GM12878 (cell line): ENCODE results near the gene ERC2. TPM values are rescaled to one million over a fixed set of nuclear protein-coding genes. Genes with fewer than 3 reads are reported as not detected.

Experiments used
- ATAC-seq: fragments of 200-7000 bp; cut with Tn5 transposase; 3 replicates; pipeline ENCODE4 v1.9.1; 2020; ENCODE audit warnings: mild to moderate bottlenecking, moderate library complexity
- BruUV-seq: library from RNA; stranded (reverse); fragments of 400-500 nt; replicated peaks from 2 replicates; lab custom pipeline; 2021; lab: Mats Ljungman, UMichigan
- CTCF ChIA-PET: fragments of 300-600 bp; sonication (Branson Sonifier 250); formaldehyde crosslinking; extraction: SDS; loops from one replicate; lab custom pipeline; 2021; ENCODE audit warnings: inconsistent platforms; lab: Yijun Ruan, JAX
- POLR2A ChIA-PET: fragments of 350-600 bp; formaldehyde crosslinking; extraction: SDS; loops from one replicate; lab custom pipeline; 2021; ENCODE audit warnings: inconsistent platforms; lab: Charles Lee
- RAD21 ChIA-PET: fragments of 300-600 bp; sonication (Branson Sonifier 250); formaldehyde crosslinking; loops from one replicate; lab custom pipeline; 2023; ENCODE audit warnings: antibody characterized with exemption; ENCODE audit not compliant: unreplicated experiment; lab: Charles Lee
- SMC1A ChIA-PET: fragments of 300-600 bp; sonication (Branson Sonifier 250); formaldehyde crosslinking; loops from one replicate; lab custom pipeline; 2023; ENCODE audit not compliant: unreplicated experiment, uncharacterized antibody; lab: Charles Lee
- DNase-seq: peaks from one replicate; pipeline ENCODE4 v3.0.0-alpha.2; 2011; ENCODE audit warnings: low read depth, low spot score
- FAIRE-seq: peaks from 3 replicates; lab custom pipeline; 2011; peaks lifted over from hg19 to GRCh38; lab: Jason Lieb, UNC
- H2AFZ ChIP-seq: 2 replicates; pipeline ENCODE4 v1.6.0; 2011; ENCODE audit warnings: low read depth, low read length, control low read depth; ENCODE audit not compliant: control insufficient read depth
- H3K27ac ChIP-seq: 2 replicates; pipeline ENCODE4 v1.5.1; 2011; ENCODE audit warnings: control low read depth; ENCODE audit not compliant: control insufficient read depth, insufficient read depth
- H3K27me3 ChIP-seq, 2 experiments: replicated peaks in 1 of 2; 2 replicates each; pipeline versions ENCODE4 v1.6.0 to v1.6.1; 2011; ENCODE audit warnings: low read length in 1 of 2; ENCODE audit not compliant: control insufficient read depth in 2 of 2, insufficient read depth in 2 of 2
- H3K36me3 ChIP-seq, 2 experiments: 2 replicates each; pipeline ENCODE4 v1.5.1; 2011; ENCODE audit warnings: low read length in 1 of 2; ENCODE audit not compliant: control insufficient read depth in 2 of 2, insufficient read depth in 2 of 2
- H3K4me1 ChIP-seq: 2 replicates; pipeline ENCODE4 v1.6.1; 2011; ENCODE audit warnings: mild to moderate bottlenecking, low read length, moderate library complexity, mixed read lengths; ENCODE audit not compliant: control insufficient read depth, insufficient read depth
- H3K4me2 ChIP-seq: 2 replicates; pipeline ENCODE4 v1.6.0; 2011; ENCODE audit warnings: control low read depth; ENCODE audit not compliant: control insufficient read depth, insufficient read depth
- H3K4me3 ChIP-seq: fragments of 200-600 bp; sonication (generic); 2 replicates; pipeline ENCODE4 v1.5.1; 2016
- H3K79me2 ChIP-seq: 2 replicates; pipeline ENCODE4 v1.6.0; 2011; ENCODE audit warnings: low read length; ENCODE audit not compliant: control insufficient read depth, insufficient read depth
- H3K9ac ChIP-seq: 2 replicates; pipeline ENCODE4 v1.8.0; 2011; ENCODE audit warnings: low read length, control low read depth, mixed read lengths; ENCODE audit not compliant: control insufficient read depth, insufficient read depth
- H3K9me3 ChIP-seq: replicated peaks from 3 replicates; pipeline ENCODE4 v1.5.1; 2011; ENCODE audit warnings: mild to moderate bottlenecking, low read length; ENCODE audit not compliant: control insufficient read depth, insufficient read depth
- H4K20me1 ChIP-seq: 2 replicates; pipeline ENCODE4 v1.6.0; 2011; ENCODE audit not compliant: control insufficient read depth, insufficient read depth
- EP300 ChIP-seq, 2 experiments: fragments of 150-350 bp in 1 of 2; IDR thresholded peaks; 2 replicates each; pipeline ENCODE4 v1.6.1; 2011 to 2012; ENCODE audit warnings: low read depth in 2 of 2, low read length in 2 of 2, borderline replicate concordance in 1 of 2, improper control_type of control experiment in 1 of 2, inconsistent platforms in 1 of 2; ENCODE audit not compliant: control insufficient read depth in 1 of 2
- ESRRA ChIP-seq: IDR thresholded peaks from 2 replicates; pipeline ENCODE4 v1.6.1; 2012; ENCODE audit warnings: mild to moderate bottlenecking, low read length, improper control_type of control experiment
- FOXM1 ChIP-seq: IDR thresholded peaks from 2 replicates; pipeline ENCODE4 v1.6.1; 2012; ENCODE audit warnings: low read depth, mild to moderate bottlenecking, inconsistent platforms, low read length, moderate library complexity
- PBX3 ChIP-seq: IDR thresholded peaks from 2 replicates; pipeline ENCODE4 v1.6.1; 2011; ENCODE audit warnings: mild to moderate bottlenecking, low read depth, low read length, moderate library complexity; ENCODE audit not compliant: insufficient replicate concordance
- WGBS: methylation state at CpG from one replicate; pipeline ENCODE4 v1.1.6; 2016; ENCODE audit warnings: low lambda C conversion rate; ENCODE audit not compliant: insufficient replicate concordance, insufficient coverage; ENCODE audit errors: missing lambda C conversion rate; 5-methylcytosine and 5-hydroxymethylcytosine counted together
- in situ Hi-C: fragments of 300-500 bp; cut with MboI; formaldehyde crosslinking; loops from 9 replicates; pipeline ENCODE4 v1.14.3; 2018; ENCODE audit warnings: mixed read lengths
- intact Hi-C: fragments of 100-400 bp; cut with micrococcal nuclease; formaldehyde crosslinking; loops from one replicate; pipeline ENCODE4 v1.14.2; 2022; ENCODE audit not compliant: unreplicated experiment
- polyA plus RNA-seq, 11 experiments: library from polyadenylated mRNA; depleted of rRNA in 4 of 11; unstranded in 6 of 11; stranded (reverse) in 5 of 11; fragments of >200 nt; fragmentation: Nextera tagmentation in 4 of 11; fragmentation: Illumina TruSeq in 1 of 11; extraction: Ambion mirVana in 4 of 11; extraction: Trizol in 1 of 11; gene quantifications; 1 replicate in 1 of 11; 2 replicates in 10 of 11; pipeline versions ENCODE4 v1.2.1 to v1.2.3, GENCODE V29; 2011 to 2016; ENCODE audit warnings: inconsistent platforms in 2 of 11, missing spikeins in 2 of 11, low read depth in 1 of 11
- total RNA-seq, 4 experiments: library from RNA; depleted of rRNA in 3 of 4; stranded (reverse); fragments of >200 nt in 3 of 4; fragmentation: Illumina TruSeq in 1 of 4; extraction: Trizol in 1 of 4; gene quantifications; 2 replicates each; pipeline versions ENCODE4 v1.2.1 to v1.2.3, GENCODE V29; 2013 to 2021
- TF ChIP-seq, protein P1 (sequence below): fragments of 450-650 bp; IDR thresholded peaks from 2 replicates; pipeline ENCODE4 v1.6.1; 2017; ENCODE audit warnings: borderline replicate concordance

ERC2 gene
- total and polyA plus RNA-seq, 10 of the 15 experiments (the other 5 are each of a cell fraction or from before 2014, with no cell fraction given) = 0.06 to 1.4 (median 0.12) TPM; not detected in 3

DNA sequence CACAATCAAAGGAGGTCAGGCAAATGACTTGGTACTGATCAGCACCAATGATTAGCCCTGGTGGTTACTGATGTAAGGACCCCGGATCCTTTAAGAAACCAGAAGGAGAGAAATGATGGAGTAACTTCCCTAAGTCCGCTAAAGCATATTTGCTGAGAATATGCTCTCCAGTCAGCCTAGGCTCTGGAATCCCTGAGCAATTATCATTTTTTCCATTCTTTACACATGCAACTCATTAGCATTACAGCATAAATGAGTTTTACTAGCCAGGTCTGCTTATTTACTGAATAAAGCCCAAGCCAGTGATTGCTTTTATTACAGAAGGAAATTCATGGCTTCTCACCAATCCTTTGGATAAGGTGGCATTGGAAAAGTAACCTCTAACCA is 842.0 kb downstream of the ERC2 start:
- Histone ChIP-seq H3K27me3 (no peaks in the 10 kb centered on the region), H3K9ac (no peak overlapping the region), H3K4me1 (peaks cover 34% of the 10 kb centered on the region), H3K79me2 (no peaks in the 10 kb centered on the region), H3K36me3 (no peaks in the 10 kb centered on the region), H3K27ac (no peak overlapping the region; the same call in 1 of the 2 replicates), H2AFZ (no peak overlapping the region), H4K20me1 (no peaks in the 10 kb centered on the region), H3K4me2 (0 out of 2 replicates have a peak overlapping the region, but pooled peaks have one; percentile 38), H3K4me3 (no peak overlapping the region), H3K9me3 (peaks cover 3% of the 10 kb centered on the region; the same call in 2 of the 3 replicates)
- no peak for ATAC-seq
- in situ Hi-C loops (no loop called here), intact Hi-C loops (no loop called here)
- no peak for DNase-seq
- FAIRE-seq = no peak
- SMC1A ChIA-PET = interaction anchor here (1.0 to 1.7 kb wide), 3 partner anchors 13 to 36 kb away, joined by 3 read pairs; no protein-coding TSS in a partner anchor
- RAD21 ChIA-PET = interaction anchor here (1.2 to 1.8 kb wide), 4 partner anchors 15 to 120 kb away, joined by 3 to 5 read pairs (median 4); no protein-coding TSS in a partner anchor
- no TSS peak for BruUV-seq
- WGBS = 39% methylated on average over 2 of the region's 2 CpGs
- CTCF ChIA-PET = interaction anchor here (2.9 kb wide), 1 partner anchor 13 kb away, joined by 9 read pairs; no protein-coding TSS in a partner anchor
- POLR2A ChIA-PET = no interaction called here
- TF ChIP-seq FOXM1 = no peak
- no peak for TF ChIP-seq ESRRA
- no peak for TF ChIP-seq PBX3
- no peak for TF ChIP-seq EP300 (IDR thresholded peaks at IDR 0.05; ENCODE audit: borderline replicate concordance in 1 of 2, control insufficient read depth in 1 of 2, low read depth in 2 of 2, low read length in 2 of 2)
- TF ChIP-seq, protein P1, sequence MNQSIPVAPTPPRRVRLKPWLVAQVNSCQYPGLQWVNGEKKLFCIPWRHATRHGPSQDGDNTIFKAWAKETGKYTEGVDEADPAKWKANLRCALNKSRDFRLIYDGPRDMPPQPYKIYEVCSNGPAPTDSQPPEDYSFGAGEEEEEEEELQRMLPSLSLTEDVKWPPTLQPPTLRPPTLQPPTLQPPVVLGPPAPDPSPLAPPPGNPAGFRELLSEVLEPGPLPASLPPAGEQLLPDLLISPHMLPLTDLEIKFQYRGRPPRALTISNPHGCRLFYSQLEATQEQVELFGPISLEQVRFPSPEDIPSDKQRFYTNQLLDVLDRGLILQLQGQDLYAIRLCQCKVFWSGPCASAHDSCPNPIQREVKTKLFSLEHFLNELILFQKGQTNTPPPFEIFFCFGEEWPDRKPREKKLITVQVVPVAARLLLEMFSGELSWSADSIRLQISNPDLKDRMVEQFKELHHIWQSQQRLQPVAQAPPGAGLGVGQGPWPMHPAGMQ = no peak
